ENCODE data around the gene LRIG3.
"Not testable (repeated sequence)": the region's sequence is repeated elsewhere in the genome, so short reads cannot be mapped to it uniquely, and the experiment has no call there.

The LRIG3 gene

GRCh38 chr12:58931518-58931917 lies 11.2 kb upstream of the LRIG3 start:
- no peak for DNase-seq

- no peak for DNase-seq
These were observed 10.5 kb upstream of the LRIG3 start for GRCh38 chr12:58930770-58931324.

- DNase-seq: no peak
These were observed 6.8 kb upstream of the LRIG3 start for GRCh38 chr12:58927120-58927519.

GRCh38 chr12:58926586-58926985 lies 6.3 kb upstream of the LRIG3 start:
- no peak for DNase-seq

GRCh38 chr12:58925751-58926150 lies 5.4 kb upstream of the LRIG3 start:
- DNase-seq: no peak

- no peak for DNase-seq
These were observed 4.9 kb upstream of the LRIG3 start for GRCh38 chr12:58925111-58925611.

GRCh38 chr12:58924652-58925051 lies 4.3 kb upstream of the LRIG3 start:
- no peak for DNase-seq

- DNase-seq: no peak
These were observed 3.5 kb upstream of the LRIG3 start for GRCh38 chr12:58923781-58924180.

- no peak for DNase-seq
These were observed 2.5 kb upstream of the LRIG3 start for GRCh38 chr12:58922849-58923248.

GRCh38 chr12:58920961-58921861 lies 907 bp upstream of the LRIG3 start:
- no peak for DNase-seq

GRCh38 chr12:58919231-58920101 lies 838 bp downstream of the LRIG3 start:
- peak; percentile 27 to 56 for DNase-seq

GRCh38 chr12:58918469-58918844 lies 1.8 kb downstream of the LRIG3 start:
- DNase-seq: no peak

- no peak for DNase-seq
These were observed 2.4 kb downstream of the LRIG3 start for GRCh38 chr12:58917699-58918468.

- DNase-seq: no peak
These were observed 3.3 kb downstream of the LRIG3 start for GRCh38 chr12:58916921-58917511.

- no peak for DNase-seq
These were observed 4.1 kb downstream of the LRIG3 start for GRCh38 chr12:58916161-58916621.

- peak; percentile 34 to 48 for DNase-seq
These were observed 4.7 kb downstream of the LRIG3 start for GRCh38 chr12:58915634-58916033.

GRCh38 chr12:58915037-58915436 lies 5.3 kb downstream of the LRIG3 start:
- DNase-seq: no peak

GRCh38 chr12:58914457-58914856 lies 5.8 kb downstream of the LRIG3 start:
- no peak for DNase-seq

- no peak for DNase-seq
These were observed 12.9 kb downstream of the LRIG3 start for GRCh38 chr12:58907391-58907790.

- DNase-seq: no peak
These were observed 13.4 kb downstream of the LRIG3 start for GRCh38 chr12:58906917-58907316.

- no peak for DNase-seq
These were observed 14.9 kb downstream of the LRIG3 start for GRCh38 chr12:58905422-58905821.

GRCh38 chr12:58902726-58903125 lies 17.6 kb downstream of the LRIG3 start:
- DNase-seq: not testable (repeated sequence)
